Sigmoid colon (tissue), 3 donors: ENCODE results near the gene IFNLR1.

ENCODE experiments used
- POLR2A ChIP-seq, 2 donors: fragments of 450-650 bp; IDR thresholded peaks; one replicate each; pipeline ENCODE4 v1.6.1; 2016; ENCODE audit warnings: antibody characterized with exemption in 2 of 2, mild to moderate bottlenecking in 2 of 2, moderate library complexity in 2 of 2
- TF ChIP-seq, protein P1 (sequence below), 4 experiments: fragments of 450-650 bp in 3 of 4; fragments of 200-600 bp in 1 of 4; IDR thresholded peaks; one replicate each; pipeline ENCODE4 v1.5.1; 2016 to 2019; ENCODE audit warnings: antibody characterized with exemption in 4 of 4, mild to moderate bottlenecking in 3 of 4, moderate library complexity in 2 of 4

GRCh38 chr1:24235921-24236788 is 49.1 kb upstream of the IFNLR1 start:
- TF ChIP-seq, protein P1, sequence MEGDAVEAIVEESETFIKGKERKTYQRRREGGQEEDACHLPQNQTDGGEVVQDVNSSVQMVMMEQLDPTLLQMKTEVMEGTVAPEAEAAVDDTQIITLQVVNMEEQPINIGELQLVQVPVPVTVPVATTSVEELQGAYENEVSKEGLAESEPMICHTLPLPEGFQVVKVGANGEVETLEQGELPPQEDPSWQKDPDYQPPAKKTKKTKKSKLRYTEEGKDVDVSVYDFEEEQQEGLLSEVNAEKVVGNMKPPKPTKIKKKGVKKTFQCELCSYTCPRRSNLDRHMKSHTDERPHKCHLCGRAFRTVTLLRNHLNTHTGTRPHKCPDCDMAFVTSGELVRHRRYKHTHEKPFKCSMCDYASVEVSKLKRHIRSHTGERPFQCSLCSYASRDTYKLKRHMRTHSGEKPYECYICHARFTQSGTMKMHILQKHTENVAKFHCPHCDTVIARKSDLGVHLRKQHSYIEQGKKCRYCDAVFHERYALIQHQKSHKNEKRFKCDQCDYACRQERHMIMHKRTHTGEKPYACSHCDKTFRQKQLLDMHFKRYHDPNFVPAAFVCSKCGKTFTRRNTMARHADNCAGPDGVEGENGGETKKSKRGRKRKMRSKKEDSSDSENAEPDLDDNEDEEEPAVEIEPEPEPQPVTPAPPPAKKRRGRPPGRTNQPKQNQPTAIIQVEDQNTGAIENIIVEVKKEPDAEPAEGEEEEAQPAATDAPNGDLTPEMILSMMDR (IDR thresholded peaks at IDR 0.05) = no peak
- no peak for TF ChIP-seq POLR2A (IDR thresholded peaks at IDR 0.05)
